ENCODE measurements around the gene AMZ2. TPM values are rescaled to one million over a fixed set of nuclear protein-coding genes. Genes with fewer than 3 reads are reported as not detected.

AMZ2 gene
- polyA plus RNA-seq, 1 of the 3 experiments (the other 2 are of a cell fraction) = 95.9 TPM

GRCh38 chr17:68294617-68295016 lies 46.8 kb downstream of the AMZ2 start:
- H4K20me1 ChIP-seq (ENCODE audit: insufficient read depth) = no peaks in the 10 kb centered on the region
- H2AFZ ChIP-seq (ENCODE audit: low read depth) = no peak overlapping the region
- H3K79me2 ChIP-seq (ENCODE audit: insufficient read depth) = no peaks in the 10 kb centered on the region
- no peak overlapping the region for H3K4me3 ChIP-seq (ENCODE audit: low read depth in 2 of 2, low read length in 1 of 2)
- no peak overlapping the region for H3K9ac ChIP-seq
- no peaks in the 10 kb centered on the region for H3K36me3 ChIP-seq (replicated peaks in 1 of 2; ENCODE audit: control insufficient read depth in 1 of 2, insufficient read depth in 2 of 2, low read length in 1 of 2)
- peaks cover 45% of the 10 kb centered on the region for H3K27me3 ChIP-seq (ENCODE audit: insufficient read depth)
- ChIA-PET CTCF (interaction anchor here (4.1 kb wide), 1 partner anchor 142 kb away, joined by 15 read pairs; no protein-coding TSS in a partner anchor), POLR2A (no interaction called here)
- no peaks in the 10 kb centered on the region for H3F3A ChIP-seq (replicated peaks; ENCODE audit: insufficient read depth)
- H3K27ac ChIP-seq (ENCODE audit: low read depth in 2 of 2, low read length in 1 of 2) = no peak overlapping the region
- no peaks in the 10 kb centered on the region for H3K9me2 ChIP-seq
- peaks cover 0 to 13% of the 10 kb centered on the region in 2 experiments; a peak in 2 of 4 replicates for H3K4me1 ChIP-seq (ENCODE audit: control insufficient read depth in 1 of 2, insufficient read depth in 2 of 2, low read depth in 1 of 2, low read length in 1 of 2)
- no peaks in the 10 kb centered on the region for H3K9me3 ChIP-seq
- 57% methylated on average over 4 of the region's 4 CpGs for WGBS (ENCODE audit: low lambda C conversion rate)
- H3K4me2 ChIP-seq = no peak overlapping the region
- DNase-seq = no peak
- no peak for TF ChIP-seq RFX5 (IDR thresholded peaks at IDR 0.05; ENCODE audit: low read length)
- no peak for TF ChIP-seq SIN3A (IDR thresholded peaks at IDR 0.05; ENCODE audit: borderline replicate concordance, low read depth, low read length)
- TF ChIP-seq JUND (IDR thresholded peaks at IDR 0.05) = no peak
- TF ChIP-seq EP300 (IDR thresholded peaks at IDR 0.05; ENCODE audit: borderline replicate concordance in 1 of 2, low read depth in 1 of 2, low read length in 1 of 2) = no peak
- TF ChIP-seq, protein P1, sequence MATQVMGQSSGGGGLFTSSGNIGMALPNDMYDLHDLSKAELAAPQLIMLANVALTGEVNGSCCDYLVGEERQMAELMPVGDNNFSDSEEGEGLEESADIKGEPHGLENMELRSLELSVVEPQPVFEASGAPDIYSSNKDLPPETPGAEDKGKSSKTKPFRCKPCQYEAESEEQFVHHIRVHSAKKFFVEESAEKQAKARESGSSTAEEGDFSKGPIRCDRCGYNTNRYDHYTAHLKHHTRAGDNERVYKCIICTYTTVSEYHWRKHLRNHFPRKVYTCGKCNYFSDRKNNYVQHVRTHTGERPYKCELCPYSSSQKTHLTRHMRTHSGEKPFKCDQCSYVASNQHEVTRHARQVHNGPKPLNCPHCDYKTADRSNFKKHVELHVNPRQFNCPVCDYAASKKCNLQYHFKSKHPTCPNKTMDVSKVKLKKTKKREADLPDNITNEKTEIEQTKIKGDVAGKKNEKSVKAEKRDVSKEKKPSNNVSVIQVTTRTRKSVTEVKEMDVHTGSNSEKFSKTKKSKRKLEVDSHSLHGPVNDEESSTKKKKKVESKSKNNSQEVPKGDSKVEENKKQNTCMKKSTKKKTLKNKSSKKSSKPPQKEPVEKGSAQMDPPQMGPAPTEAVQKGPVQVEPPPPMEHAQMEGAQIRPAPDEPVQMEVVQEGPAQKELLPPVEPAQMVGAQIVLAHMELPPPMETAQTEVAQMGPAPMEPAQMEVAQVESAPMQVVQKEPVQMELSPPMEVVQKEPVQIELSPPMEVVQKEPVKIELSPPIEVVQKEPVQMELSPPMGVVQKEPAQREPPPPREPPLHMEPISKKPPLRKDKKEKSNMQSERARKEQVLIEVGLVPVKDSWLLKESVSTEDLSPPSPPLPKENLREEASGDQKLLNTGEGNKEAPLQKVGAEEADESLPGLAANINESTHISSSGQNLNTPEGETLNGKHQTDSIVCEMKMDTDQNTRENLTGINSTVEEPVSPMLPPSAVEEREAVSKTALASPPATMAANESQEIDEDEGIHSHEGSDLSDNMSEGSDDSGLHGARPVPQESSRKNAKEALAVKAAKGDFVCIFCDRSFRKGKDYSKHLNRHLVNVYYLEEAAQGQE (IDR thresholded peaks at IDR 0.05; ENCODE audit: low read depth, low read length) = no peak
- TF ChIP-seq, protein P2, sequence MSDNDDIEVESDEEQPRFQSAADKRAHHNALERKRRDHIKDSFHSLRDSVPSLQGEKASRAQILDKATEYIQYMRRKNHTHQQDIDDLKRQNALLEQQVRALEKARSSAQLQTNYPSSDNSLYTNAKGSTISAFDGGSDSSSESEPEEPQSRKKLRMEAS (IDR thresholded peaks at IDR 0.05; ENCODE audit: low read depth) = no peak
- no peak for TF ChIP-seq ZBTB33 (IDR thresholded peaks at IDR 0.05; ENCODE audit: borderline replicate concordance, low read depth)
- TF ChIP-seq YY1 (IDR thresholded peaks at IDR 0.05; ENCODE audit: low read depth) = no peak
- TF ChIP-seq PBX3 (IDR thresholded peaks at IDR 0.05) = no peak
- TF ChIP-seq RXRA (IDR thresholded peaks at IDR 0.05; ENCODE audit: borderline replicate concordance, low read depth) = no peak
- no peak for TF ChIP-seq MEF2A (IDR thresholded peaks at IDR 0.05; ENCODE audit: borderline replicate concordance, low read depth)
- TF ChIP-seq, protein P3, sequence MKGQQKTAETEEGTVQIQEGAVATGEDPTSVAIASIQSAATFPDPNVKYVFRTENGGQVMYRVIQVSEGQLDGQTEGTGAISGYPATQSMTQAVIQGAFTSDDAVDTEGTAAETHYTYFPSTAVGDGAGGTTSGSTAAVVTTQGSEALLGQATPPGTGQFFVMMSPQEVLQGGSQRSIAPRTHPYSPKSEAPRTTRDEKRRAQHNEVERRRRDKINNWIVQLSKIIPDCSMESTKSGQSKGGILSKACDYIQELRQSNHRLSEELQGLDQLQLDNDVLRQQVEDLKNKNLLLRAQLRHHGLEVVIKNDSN (IDR thresholded peaks at IDR 0.05; ENCODE audit: borderline replicate concordance, low read depth) = no peak
- TF ChIP-seq, protein P4, sequence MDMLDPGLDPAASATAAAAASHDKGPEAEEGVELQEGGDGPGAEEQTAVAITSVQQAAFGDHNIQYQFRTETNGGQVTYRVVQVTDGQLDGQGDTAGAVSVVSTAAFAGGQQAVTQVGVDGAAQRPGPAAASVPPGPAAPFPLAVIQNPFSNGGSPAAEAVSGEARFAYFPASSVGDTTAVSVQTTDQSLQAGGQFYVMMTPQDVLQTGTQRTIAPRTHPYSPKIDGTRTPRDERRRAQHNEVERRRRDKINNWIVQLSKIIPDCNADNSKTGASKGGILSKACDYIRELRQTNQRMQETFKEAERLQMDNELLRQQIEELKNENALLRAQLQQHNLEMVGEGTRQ (IDR thresholded peaks at IDR 0.05; ENCODE audit: borderline replicate concordance, low read depth, low read length) = no peak
- no peak for TF ChIP-seq NRF1 (IDR thresholded peaks at IDR 0.05; ENCODE audit: low read depth, low read length)
- TF ChIP-seq NFIC (IDR thresholded peaks at IDR 0.05; ENCODE audit: borderline replicate concordance) = no peak
- TF ChIP-seq GABPA (IDR thresholded peaks at IDR 0.05; ENCODE audit: low read depth) = no peak

Measured in SK-N-SH (cell line).